SK-N-SH (cell line): ENCODE results near the gene MUS81. TPM values are rescaled to one million over a fixed set of nuclear protein-coding genes. Genes with fewer than 3 reads are reported as not detected.
A peak's percentile ranks its signal among the peaks of the same experiment; 100 is the strongest.

Experiments
- CTCF ChIA-PET: fragments of 300-600, 350-600 bp; formaldehyde crosslinking; extraction: SDS; loops from one replicate; lab custom pipeline; 2021; lab: Yijun Ruan, JAX
- POLR2A ChIA-PET: fragments of 350-600 bp; sonication (Branson Sonifier 250); formaldehyde crosslinking; extraction: SDS; loops from one replicate; lab custom pipeline; 2020; ENCODE audit warnings: antibody characterized with exemption, inconsistent platforms; lab: Yijun Ruan, JAX
- DNase-seq: peaks from one replicate; pipeline ENCODE4 v3.0.0; 2012
- H2AFZ ChIP-seq: fragments of 200-600 bp; sonication (generic); 2 replicates; pipeline ENCODE4 v1.8.1; 2016; ENCODE audit warnings: antibody characterized with exemption, mild to moderate bottlenecking, low read depth
- H3F3A ChIP-seq: fragments of 200-600 bp; sonication (generic); replicated peaks from 2 replicates; pipeline ENCODE3; 2016; ENCODE audit warnings: antibody characterized with exemption, mild to moderate bottlenecking; ENCODE audit not compliant: insufficient read depth
- H3K27ac ChIP-seq, 2 experiments: fragments of 200-500 bp in 1 of 2; fragments of 200-600 bp in 1 of 2; sonication (Bioruptor generic) in 1 of 2; sonication (generic), shearing (Covaris generic) in 1 of 2; 2 replicates each; pipeline versions ENCODE4 v1.5.1 to v1.6.1; 2014 to 2016; ENCODE audit warnings: low read depth in 2 of 2, inconsistent platforms in 1 of 2, low read length in 1 of 2, mild to moderate bottlenecking in 1 of 2, mixed read lengths in 1 of 2
- H3K27me3 ChIP-seq: fragments of 200-600 bp; sonication (generic), shearing (Covaris generic); 2 replicates; pipeline ENCODE4 v1.6.1; 2016; ENCODE audit warnings: mixed run types; ENCODE audit not compliant: insufficient read depth
- H3K36me3 ChIP-seq, 2 experiments: fragments of 200-500 bp in 1 of 2; fragments of 200-600 bp in 1 of 2; sonication (Bioruptor generic) in 1 of 2; sonication (generic) in 1 of 2; replicated peaks in 1 of 2; 2 replicates each; pipeline versions ENCODE3 to v1.5.1; 2014 to 2016; ENCODE audit warnings: low read length in 1 of 2, mild to moderate bottlenecking in 1 of 2; ENCODE audit not compliant: insufficient read depth in 2 of 2, control insufficient read depth in 1 of 2
- H3K4me1 ChIP-seq, 2 experiments: fragments of 200-500 bp in 1 of 2; fragments of 200-600 bp in 1 of 2; sonication (Bioruptor generic) in 1 of 2; sonication (generic), shearing (Covaris generic) in 1 of 2; 2 replicates each; pipeline versions ENCODE4 v1.5.1 to v1.6.1; 2014 to 2016; ENCODE audit warnings: low read depth in 1 of 2, low read length in 1 of 2, mixed run types in 1 of 2; ENCODE audit not compliant: insufficient read depth in 2 of 2, control insufficient read depth in 1 of 2
- H3K4me2 ChIP-seq: fragments of 200-600 bp; sonication (generic), shearing (Covaris generic); 2 replicates; pipeline ENCODE4 v1.6.1; 2017; ENCODE audit warnings: mixed run types
- H3K4me3 ChIP-seq, 2 experiments: fragments of 200-500 bp in 1 of 2; fragments of 200-600 bp in 1 of 2; sonication (Bioruptor generic) in 1 of 2; sonication (generic), shearing (Covaris generic) in 1 of 2; 2 replicates each; pipeline versions ENCODE4 v1.5.1 to v1.8.1; 2014 to 2016; ENCODE audit warnings: low read depth in 2 of 2, inconsistent platforms in 1 of 2, low read length in 1 of 2, mild to moderate bottlenecking in 1 of 2, mixed read lengths in 1 of 2, moderate library complexity in 1 of 2
- H3K79me2 ChIP-seq: fragments of 200-600 bp; sonication (generic); 2 replicates; pipeline ENCODE4 v1.8.1; 2017; ENCODE audit warnings: mild to moderate bottlenecking; ENCODE audit not compliant: insufficient read depth
- H3K9ac ChIP-seq: fragments of 200-600 bp; sonication (generic); 2 replicates; pipeline ENCODE4 v1.6.1; 2017; ENCODE audit warnings: mixed run types
- H3K9me2 ChIP-seq: fragments of 200-600 bp; sonication (generic); 2 replicates; pipeline ENCODE4 v1.6.1; 2017; ENCODE audit warnings: mixed run types
- H3K9me3 ChIP-seq: fragments of 200-600 bp; sonication (generic); 2 replicates; pipeline ENCODE4 v1.6.1; 2017; ENCODE audit warnings: mixed run types, mild to moderate bottlenecking, moderate library complexity
- H4K20me1 ChIP-seq: fragments of 200-600 bp; sonication (generic); 2 replicates; pipeline ENCODE4 v1.6.1; 2017; ENCODE audit warnings: mild to moderate bottlenecking, mixed run types; ENCODE audit not compliant: insufficient read depth
- CHD2 ChIP-seq: fragments of 150-350 bp; IDR thresholded peaks from 2 replicates; pipeline ENCODE4 v1.6.1; 2018; ENCODE audit warnings: low read length; ENCODE audit not compliant: partially characterized antibody
- CTCF ChIP-seq: fragments of 200-600 bp; sonication (generic); IDR thresholded peaks from 2 replicates; pipeline ENCODE4 v1.6.1; 2017; ENCODE audit warnings: antibody characterized with exemption, mild to moderate bottlenecking, moderate library complexity
- ELF1 ChIP-seq: IDR thresholded peaks from 2 replicates; pipeline ENCODE4 v1.4.0; 2012
- EP300 ChIP-seq, 2 experiments: IDR thresholded peaks; 2 replicates each; pipeline versions ENCODE4 v1.4.0 to v1.6.1; 2012; ENCODE audit warnings: borderline replicate concordance in 1 of 2, low read depth in 1 of 2, low read length in 1 of 2
- FOXM1 ChIP-seq: IDR thresholded peaks from 2 replicates; pipeline ENCODE4 v1.4.0; 2012; ENCODE audit warnings: low read depth, mild to moderate bottlenecking
- JUND ChIP-seq: IDR thresholded peaks from 2 replicates; pipeline ENCODE4 v1.4.0; 2012
- MEF2A ChIP-seq: IDR thresholded peaks from 2 replicates; pipeline ENCODE4 v1.4.0; 2012; ENCODE audit warnings: low read depth, borderline replicate concordance
- MXI1 ChIP-seq: IDR thresholded peaks from 2 replicates; pipeline ENCODE4 v1.6.1; 2012; ENCODE audit warnings: mild to moderate bottlenecking, low read depth, low read length, improper control_type of control experiment
- NFIC ChIP-seq: IDR thresholded peaks from 2 replicates; pipeline ENCODE4 v1.4.0; 2012; ENCODE audit warnings: borderline replicate concordance
- NRF1 ChIP-seq: IDR thresholded peaks from 2 replicates; pipeline ENCODE4 v1.6.1; 2012; ENCODE audit warnings: low read depth, mild to moderate bottlenecking, low read length
- POLR2AphosphoS5 ChIP-seq: IDR thresholded peaks from 2 replicates; pipeline ENCODE4 v1.6.1; 2012; ENCODE audit warnings: low read depth, low read length
- RAD21 ChIP-seq: IDR thresholded peaks from 2 replicates; pipeline ENCODE4 v1.6.1; 2012; ENCODE audit warnings: mild to moderate bottlenecking, low read length
- REST ChIP-seq: IDR thresholded peaks from 2 replicates; pipeline ENCODE4 v1.6.1; 2012; ENCODE audit warnings: mild to moderate bottlenecking, low read depth, low read length, moderate library complexity
- RXRA ChIP-seq: IDR thresholded peaks from 2 replicates; pipeline ENCODE4 v1.4.0; 2012; ENCODE audit warnings: low read depth, mild to moderate bottlenecking, borderline replicate concordance
- SIN3A ChIP-seq: IDR thresholded peaks from 2 replicates; pipeline ENCODE4 v1.6.1; 2012; ENCODE audit warnings: low read depth, mild to moderate bottlenecking, low read length, moderate library complexity, borderline replicate concordance
- SMC3 ChIP-seq: IDR thresholded peaks from 2 replicates; pipeline ENCODE4 v1.6.1; 2012; ENCODE audit warnings: low read depth, low read length, improper control_type of control experiment
- TAF1 ChIP-seq: IDR thresholded peaks from 2 replicates; pipeline ENCODE4 v1.6.1; 2012; ENCODE audit warnings: low read depth, mild to moderate bottlenecking, low read length, moderate library complexity, borderline replicate concordance
- TCF12 ChIP-seq: IDR thresholded peaks from 2 replicates; pipeline ENCODE4 v1.4.0; 2012
- TEAD4 ChIP-seq: IDR thresholded peaks from 2 replicates; pipeline ENCODE4 v1.4.0; 2012; ENCODE audit warnings: mild to moderate bottlenecking, borderline replicate concordance; ENCODE audit not compliant: insufficient read depth
- USF2 ChIP-seq: fragments of 150-350 bp; IDR thresholded peaks from 2 replicates; pipeline ENCODE4 v1.6.1; 2017; ENCODE audit warnings: antibody characterized with exemption, low read length, low read depth, borderline replicate concordance
- ZBTB33 ChIP-seq: IDR thresholded peaks from 2 replicates; pipeline ENCODE4 v1.4.0; 2012; ENCODE audit warnings: low read depth, borderline replicate concordance
- WGBS: methylation state at CpG from one replicate; pipeline ENCODE4 v1.1.6; 2017; ENCODE audit warnings: low lambda C conversion rate; 5-methylcytosine and 5-hydroxymethylcytosine counted together
- polyA plus RNA-seq, 3 experiments: library from polyadenylated mRNA; depleted of rRNA; stranded (reverse); fragments of >200 nt; gene quantifications; 2 replicates each; pipeline ENCODE4 v1.2.3, GENCODE V29; 2012
- TF ChIP-seq, protein P1 (sequence below): fragments of 150-350 bp; IDR thresholded peaks from 2 replicates; pipeline ENCODE4 v1.6.1; 2016; ENCODE audit warnings: mild to moderate bottlenecking, low read depth, low read length

MUS81 gene
- 39.7 and 58.2 TPM in 2 replicates for polyA plus RNA-seq (2012; rRNA removed)
- polyA plus RNA-seq (2012; cell fraction: cytosol; rRNA removed) = 20.4 and 26.8 TPM in 2 replicates
- polyA plus RNA-seq (2012; cell fraction: nucleus; rRNA removed) = 309 and 491 TPM in 2 replicates

GRCh38 chr11:65860278-65861164 is at the start of gene MUS81:
TSS of gene MUS81 (plus strand) at chr11:65860433. CDS start at chr11:65860754, 321 bp downstream.
- H3K36me3 ChIP-seq = peaks cover 23 to 51% of the 10 kb centered on the region in 2 experiments
- CTCF ChIA-PET = interaction anchor here (0.7 to 18.4 kb wide), 26 partner anchors 10 to 319 kb away, joined by 3 to 374 read pairs (median 4); partner anchors contain the start of genes BANF1, C11orf68, CCDC85B and CTSW
- TF ChIP-seq USF2 (no peak), NRF1 (no peak), EP300 (IDR thresholded peaks at IDR 0.05; ENCODE audit: borderline replicate concordance in 1 of 2, low read depth in 1 of 2, low read length in 1 of 2) (peak in 1 of 2 experiments; percentile 52; a peak in 1 of 4 replicates), JUND (no peak), SMC3 (no peak), TCF12 (peak; percentile 54; the same call in 1 of the 2 replicates), REST (peak; percentile 44; the same call in 1 of the 2 replicates), TEAD4 (no peak), ZBTB33 (peak; percentile 69; the same call in 1 of the 2 replicates), NFIC (peak; percentile 89), SIN3A (peak; percentile 96), FOXM1 (no peak), RXRA (no peak), ELF1 (peak; percentile 83), MXI1 (peak; percentile 62; the same call in 1 of the 2 replicates), CHD2 (peak; percentile 82), RAD21 (no peak), CTCF (peak; percentile 91), TAF1 (peak; percentile 69), MEF2A (no peak), POLR2AphosphoS5 (peak; percentile 81)
- TF ChIP-seq, protein P1, sequence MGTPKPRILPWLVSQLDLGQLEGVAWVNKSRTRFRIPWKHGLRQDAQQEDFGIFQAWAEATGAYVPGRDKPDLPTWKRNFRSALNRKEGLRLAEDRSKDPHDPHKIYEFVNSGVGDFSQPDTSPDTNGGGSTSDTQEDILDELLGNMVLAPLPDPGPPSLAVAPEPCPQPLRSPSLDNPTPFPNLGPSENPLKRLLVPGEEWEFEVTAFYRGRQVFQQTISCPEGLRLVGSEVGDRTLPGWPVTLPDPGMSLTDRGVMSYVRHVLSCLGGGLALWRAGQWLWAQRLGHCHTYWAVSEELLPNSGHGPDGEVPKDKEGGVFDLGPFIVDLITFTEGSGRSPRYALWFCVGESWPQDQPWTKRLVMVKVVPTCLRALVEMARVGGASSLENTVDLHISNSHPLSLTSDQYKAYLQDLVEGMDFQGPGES = no peak

More at GRCh38 chr11:65860278-65861164, at the start of gene MUS81:
- Histone ChIP-seq H3K27me3 (no peaks in the 10 kb centered on the region), H3K9me3 (no peaks in the 10 kb centered on the region), H2AFZ (peak within 1 kb of the TSS; percentile 69; the same call in 1 of the 2 replicates), H3K9me2 (no peaks in the 10 kb centered on the region), H3K4me2 (peak within 1 kb of the TSS; percentile 99), H3K9ac (peak within 1 kb of the TSS; percentile 86), H3K27ac (peak within 1 kb of the TSS; percentile 93), H3K4me1 (peaks cover 10 to 27% of the 10 kb centered on the region in 2 experiments), H3K79me2 (peaks cover 65% of the 10 kb centered on the region), H4K20me1 (peaks cover 21% of the 10 kb centered on the region), H3F3A (peaks cover 43% of the 10 kb centered on the region), H3K4me3 (peak within 1 kb of the TSS; percentile 97 to 99)
- peak; percentile 94 for DNase-seq
- POLR2A ChIA-PET = interaction anchor here (0.6 to 5.0 kb wide), 14 partner anchors 9 to 1082 kb away, joined by 3 to 59 read pairs (median 5); partner anchors contain the start of genes BANF1, CCDC85B, CTSW and EIF1AD
- 0% methylated on average over 6 of the region's 78 CpGs for WGBS
